GM18909 (cell line): ENCODE data around the gene EIF3K.
"Not testable (repeated sequence)": the region's sequence is repeated elsewhere in the genome, so short reads cannot be mapped to it uniquely, and the experiment has no call there.

ENCODE experiments used
- ATAC-seq: cut with Tn5 transposase; IDR thresholded peaks from one replicate; pipeline ENCODE4 v1.9.1; 2021; ENCODE audit warnings: mild to moderate bottlenecking; ENCODE audit not compliant: unreplicated experiment, poor library complexity

Gene EIF3K

DNA sequence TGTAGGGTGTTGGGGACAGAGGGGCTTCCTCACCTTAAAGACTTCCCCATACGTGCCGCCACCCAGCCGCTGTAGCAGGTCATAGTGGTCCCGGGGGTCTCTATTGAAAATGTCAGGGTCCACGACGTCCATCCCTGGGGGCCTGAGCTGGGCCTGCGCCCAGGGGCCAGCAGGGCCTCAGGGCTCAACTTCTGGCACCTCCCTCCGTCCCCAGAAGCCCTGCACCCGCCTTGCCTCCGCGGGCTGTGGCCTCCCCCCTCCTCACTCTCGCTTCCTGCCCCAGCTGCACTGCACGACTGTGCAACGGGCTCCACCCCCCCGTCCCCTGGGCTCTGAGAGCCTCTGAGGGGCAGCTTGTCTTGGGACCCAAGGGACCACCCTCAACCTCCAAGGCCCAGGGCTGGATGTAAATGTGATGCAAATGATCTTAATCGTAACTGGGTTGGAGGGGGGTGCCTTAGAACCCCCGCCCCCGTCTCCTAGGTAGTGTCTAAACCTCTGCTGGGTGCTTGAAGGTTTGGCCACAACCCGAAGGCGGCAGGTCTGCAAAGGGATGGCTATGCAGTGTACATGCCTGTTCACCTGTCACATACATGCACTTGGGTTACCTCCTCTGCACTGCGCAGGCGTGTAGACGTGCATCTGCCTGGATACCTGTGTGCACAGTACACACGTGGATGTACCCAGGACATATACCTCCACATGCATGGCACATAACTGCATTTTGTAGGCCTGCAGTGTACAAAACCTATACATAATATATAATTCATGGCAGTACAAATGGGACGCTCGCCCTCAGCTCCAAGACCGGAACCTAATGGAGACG is 1.0 kb upstream of the EIF3K start, which contains the start of gene MAP4K1:
Gene MAP4K1, minus strand, starts transcription at position 190 of the 826 bp plus-strand sequence. Its CDS starts 58 bp downstream, at position 132.
- ATAC-seq, result peak; percentile 64

DNA sequence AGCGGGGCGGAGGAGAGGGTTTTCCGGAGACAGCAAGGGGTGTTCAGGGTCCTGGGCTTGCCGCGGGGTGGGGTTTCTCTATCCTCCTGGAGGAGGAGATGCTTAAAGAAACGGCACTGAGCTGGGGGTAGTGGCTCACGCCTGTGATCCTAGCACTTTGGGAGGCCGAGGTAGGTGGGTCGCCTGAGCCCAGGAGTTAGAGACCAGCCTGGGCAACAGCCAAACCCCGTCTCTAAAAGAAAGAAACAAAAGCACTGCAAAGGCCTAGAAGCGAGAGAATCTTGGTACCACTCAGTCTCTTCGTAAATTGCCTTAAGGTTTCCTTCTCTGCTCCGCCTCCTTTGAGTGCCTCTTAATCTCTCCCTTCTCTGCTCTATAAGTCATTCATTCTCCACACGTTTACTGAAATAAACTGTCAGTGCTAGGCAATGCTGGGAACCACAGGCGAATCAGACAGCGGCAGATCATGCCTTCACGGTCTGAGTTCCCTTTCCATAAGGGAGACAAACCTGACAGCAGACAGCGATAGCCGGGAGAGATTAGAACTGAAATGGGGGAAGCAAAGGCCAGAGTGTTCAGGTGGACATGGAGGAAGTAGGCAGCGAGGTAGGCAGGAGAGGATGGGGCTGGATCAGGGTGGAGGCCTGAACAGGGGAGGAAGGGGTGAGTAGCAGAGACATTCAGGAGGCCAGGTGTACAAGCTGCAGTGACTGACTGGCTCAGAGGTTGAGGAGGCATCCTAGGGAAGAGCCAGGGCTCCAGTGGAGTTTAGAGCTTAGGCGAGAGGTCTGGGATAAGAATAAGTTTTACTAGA is 580 bp downstream of the EIF3K start:
- ATAC-seq, result no peak

DNA sequence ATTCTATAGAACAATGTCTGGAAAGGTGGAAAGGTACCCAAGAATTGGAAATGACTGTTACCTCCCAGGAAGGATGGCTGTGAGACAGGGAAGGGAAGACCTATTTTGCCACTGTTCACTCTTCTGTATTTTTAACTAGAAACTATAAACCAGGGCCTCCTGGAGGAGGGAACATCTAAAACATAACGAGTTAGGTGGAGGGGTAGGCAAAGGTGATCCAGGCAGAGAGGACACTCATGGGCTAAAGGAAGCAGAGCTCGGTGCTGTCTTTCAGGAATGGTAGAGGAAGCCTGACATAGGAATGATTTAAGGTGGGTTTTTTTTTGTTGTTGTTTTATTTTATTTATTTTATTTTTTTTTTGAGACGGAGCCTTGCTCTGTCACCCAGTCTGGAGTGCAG is 5.8 kb downstream of the EIF3K start:
- ATAC-seq, result no peak

GRCh38 chr19:38626401-38626800 is 7.4 kb downstream of the EIF3K start:
- no peak for ATAC-seq

- no peak for ATAC-seq
These were observed 10.6 kb downstream of the EIF3K start for GRCh38 chr19:38629568-38629967.

DNA sequence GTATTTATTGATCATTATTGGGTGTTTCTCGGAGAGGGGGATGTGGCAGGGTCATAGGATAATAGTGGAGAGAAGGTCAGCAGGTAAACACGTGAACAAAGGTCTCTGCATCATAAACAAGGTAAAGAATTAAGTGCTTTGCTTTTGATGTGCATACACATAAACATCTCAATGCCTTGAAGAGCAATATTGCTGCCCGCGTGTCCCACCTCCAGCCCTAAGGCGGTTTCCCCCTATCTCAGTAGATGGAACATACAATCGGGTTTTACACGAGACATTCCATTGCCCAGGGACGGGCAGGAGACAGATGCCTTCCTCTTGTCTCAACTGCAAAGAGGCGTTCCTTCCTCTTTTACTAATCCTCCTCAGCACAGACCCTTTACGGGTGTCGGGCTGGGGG is 12.3 kb downstream of the EIF3K start:
- ATAC-seq, result not testable (repeated sequence)

GRCh38 chr19:38631811-38632475 is 13.0 kb downstream of the EIF3K start:
- not testable (repeated sequence) for ATAC-seq

GRCh38 chr19:38632476-38633213 is 13.7 kb downstream of the EIF3K start:
- no peak for ATAC-seq

DNA sequence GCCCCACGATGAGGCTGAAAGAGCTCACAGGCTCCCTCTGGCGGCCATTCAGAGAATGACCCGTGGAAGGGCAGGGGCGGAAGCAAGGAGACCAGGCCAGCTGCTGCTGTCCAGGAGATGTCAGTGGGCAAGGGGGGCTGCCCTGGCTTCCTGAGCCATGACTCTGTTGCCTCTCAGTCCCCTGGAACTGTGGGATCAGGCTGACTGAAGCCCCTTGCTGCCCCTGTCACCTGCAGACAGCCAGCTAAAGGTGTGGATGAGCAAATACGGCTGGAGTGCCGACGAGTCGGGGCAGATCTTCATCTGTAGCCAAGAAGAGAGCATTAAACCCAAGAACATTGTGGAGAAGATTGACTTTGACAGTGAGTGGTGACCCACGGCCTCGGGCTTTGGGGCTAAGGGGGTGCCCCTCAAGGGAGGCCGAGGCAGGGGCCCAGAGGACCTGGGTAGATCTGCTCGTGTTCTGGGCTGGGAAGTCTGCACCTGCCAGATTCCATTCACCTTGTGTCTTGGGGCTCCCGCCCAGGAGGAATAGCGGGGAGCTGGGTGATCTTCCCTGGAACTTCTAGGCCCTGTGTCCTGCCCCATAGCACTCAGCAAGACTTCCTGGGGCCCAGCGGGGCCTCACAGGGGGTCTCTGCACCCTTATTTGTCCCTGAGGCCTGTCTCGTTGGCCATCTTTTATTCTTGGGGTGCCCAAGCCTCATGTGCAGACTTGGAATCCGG is 15.9 kb downstream of the EIF3K start:
- no peak for ATAC-seq

GRCh38 chr19:38635483-38636399 is 16.8 kb downstream of the EIF3K start:
- ATAC-seq, result no peak

DNA sequence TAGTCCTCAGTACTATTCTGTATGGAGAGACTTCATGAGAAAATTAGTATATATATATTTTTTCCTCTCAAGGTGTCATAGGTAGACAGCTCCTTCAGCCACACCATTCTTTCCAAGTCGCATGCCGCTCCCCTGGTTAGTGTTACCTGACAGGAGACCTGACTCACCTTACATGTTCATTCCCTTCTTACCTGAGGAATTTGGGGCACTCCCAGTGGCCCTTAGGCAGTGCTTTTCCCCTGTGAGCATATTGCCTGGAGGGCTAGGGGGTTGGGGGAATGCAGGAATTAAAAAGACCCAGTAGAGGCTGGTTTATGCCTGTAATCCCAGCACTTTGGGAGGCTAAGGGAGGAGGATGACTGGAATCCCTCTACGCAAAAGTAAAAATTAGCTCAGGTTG is 19.5 kb downstream of the EIF3K start:
- ATAC-seq, result no peak

DNA sequence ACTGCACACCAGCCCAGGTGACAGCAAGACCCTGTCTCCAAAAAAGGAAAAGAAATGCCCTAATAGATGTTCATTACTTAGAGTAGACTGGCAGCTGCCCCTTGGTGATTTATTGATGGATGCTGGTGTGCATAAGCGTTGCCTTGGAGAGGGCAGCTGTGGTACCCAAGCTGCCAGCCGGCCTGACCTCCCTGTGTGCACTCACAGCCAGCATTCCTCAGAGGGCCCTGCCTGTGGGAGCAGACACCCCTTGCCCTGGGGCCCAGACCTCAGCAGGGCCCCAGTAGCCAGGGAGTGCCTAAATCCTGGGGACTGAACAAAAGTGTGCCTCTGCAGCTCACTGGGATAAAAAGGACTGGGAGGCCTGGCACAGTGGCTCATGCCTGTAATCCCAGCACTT is 20.7 kb downstream of the EIF3K start:
- ATAC-seq, result no peak

DNA sequence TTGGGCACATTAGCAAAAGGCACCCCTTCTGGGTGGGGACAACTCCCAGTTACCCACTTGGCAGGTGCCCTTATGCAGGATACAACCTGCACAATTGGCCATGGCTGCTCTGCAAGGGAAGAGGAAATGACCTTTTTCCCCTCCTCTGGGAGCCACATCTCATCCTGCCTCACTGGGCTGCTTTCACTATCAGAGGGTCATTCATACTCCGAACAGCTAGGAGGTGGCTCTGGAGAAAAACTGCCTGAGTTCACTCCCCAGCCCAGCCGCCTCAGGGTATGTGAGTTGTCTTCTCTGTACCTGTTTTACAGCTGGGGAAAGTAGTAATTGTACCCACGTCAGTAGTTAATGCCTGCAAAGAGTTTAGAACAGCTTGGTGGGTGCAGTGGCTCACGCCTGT is 21.4 kb downstream of the EIF3K start:
- ATAC-seq, result no peak

- ATAC-seq, result no peak
These were observed 23.2 kb downstream of the EIF3K start for GRCh38 chr19:38642176-38642575.

GRCh38 chr19:38644719-38645118 is 25.7 kb downstream of the EIF3K start:
- ATAC-seq, result no peak

GRCh38 chr19:38647368-38647965 is 28.5 kb downstream of the EIF3K start, which contains the start of gene ACTN4:
Gene ACTN4, plus strand, starts transcription at chr19:38647649. Its CDS starts 97 bp downstream, at chr19:38647746.
- ATAC-seq, result peak; percentile 88

GRCh38 chr19:38647966-38648768 is 29.2 kb downstream of the EIF3K start:
- no peak for ATAC-seq
